GM06990 (cell line): ENCODE measurements around the gene MPP4.

ENCODE experiments used
- DNase-seq: peaks from one replicate; pipeline ENCODE4 v3.0.0-alpha.2; 2011; ENCODE audit not compliant: insufficient read length; ENCODE audit errors: extremely low read depth
- H3K27me3 ChIP-seq: replicated peaks from 2 replicates; pipeline ENCODE4 v1.6.0; 2011; ENCODE audit warnings: low read length; ENCODE audit not compliant: control insufficient read depth, insufficient read depth
- H3K36me3 ChIP-seq: 2 replicates; pipeline ENCODE4 v1.5.1; 2011; ENCODE audit warnings: low read length; ENCODE audit not compliant: control insufficient read depth, insufficient read depth
- H3K4me3 ChIP-seq: replicated peaks from 2 replicates; pipeline ENCODE4 v1.5.1; 2011; ENCODE audit warnings: low read depth, mild to moderate bottlenecking, control low read depth, low read length
- CTCF ChIP-seq: IDR thresholded peaks from 2 replicates; pipeline ENCODE4 v1.5.1; 2011; ENCODE audit warnings: low read length, control low read depth, mild to moderate bottlenecking, inconsistent platforms; ENCODE audit not compliant: insufficient read depth, poor library complexity, severe bottlenecking

MPP4 gene

DNA sequence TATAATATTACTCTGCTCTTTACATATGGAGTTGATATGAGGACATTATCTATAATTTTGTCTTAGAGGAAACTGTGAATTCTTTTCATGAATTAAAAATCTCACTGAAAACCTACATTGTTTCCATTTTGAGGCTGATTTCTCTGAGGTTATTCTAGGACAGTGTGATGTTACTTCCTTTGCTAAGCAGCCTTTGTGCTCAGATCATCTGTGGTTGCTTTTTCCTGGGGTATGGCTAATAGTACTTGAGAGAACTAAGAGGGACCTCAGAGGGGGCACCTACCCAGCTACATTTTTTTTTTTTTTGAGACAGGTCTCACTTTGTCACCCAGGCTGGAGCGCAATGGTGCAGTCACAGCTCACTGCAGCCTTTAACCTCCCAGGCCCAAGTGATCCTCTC is 8.7 kb upstream of the MPP4 start:
- DNase-seq: no peak
- no peak for TF ChIP-seq CTCF
- Histone ChIP-seq H3K27me3 (no peaks in the 10 kb centered on the region), H3K4me3 (no peak overlapping the region), H3K36me3 (no peaks in the 10 kb centered on the region)

DNA sequence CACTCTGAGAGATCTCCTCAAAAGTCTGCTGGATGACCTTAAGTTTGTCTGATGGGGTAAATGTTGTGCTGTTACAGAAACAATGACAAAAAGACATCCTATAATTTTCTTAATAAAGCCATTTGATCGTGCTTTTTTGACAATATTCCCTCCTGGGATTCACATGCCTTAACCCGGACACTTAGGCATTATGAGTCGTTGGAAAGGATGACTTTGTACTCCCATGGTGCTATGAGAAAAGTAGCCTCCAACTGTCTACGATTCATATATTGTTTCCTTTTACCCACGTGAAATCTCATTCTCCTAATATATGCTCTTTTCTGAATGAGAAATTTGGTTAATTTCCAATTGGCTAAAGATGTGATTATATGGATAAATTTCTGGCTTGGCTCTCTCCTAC is 6.1 kb upstream of the MPP4 start:
- H3K4me3 ChIP-seq: no peak overlapping the region
- TF ChIP-seq CTCF: no peak
- no peak for DNase-seq
- H3K27me3 ChIP-seq: no peaks in the 10 kb centered on the region
- no peaks in the 10 kb centered on the region for H3K36me3 ChIP-seq

- no peak for TF ChIP-seq CTCF
- no peaks in the 10 kb centered on the region for H3K36me3 ChIP-seq
- DNase-seq: no peak
- no peaks in the 10 kb centered on the region for H3K27me3 ChIP-seq
- no peak overlapping the region for H3K4me3 ChIP-seq
Measured at GRCh38 chr2:201701646-201702045, 3.2 kb upstream of the MPP4 start.

GRCh38 chr2:201699416-201699815 is 972 bp upstream of the MPP4 start:
- no peaks in the 10 kb centered on the region for H3K36me3 ChIP-seq
- TF ChIP-seq CTCF: no peak
- H3K4me3 ChIP-seq: no peak overlapping the region
- no peaks in the 10 kb centered on the region for H3K27me3 ChIP-seq
- DNase-seq: no peak

GRCh38 chr2:201697899-201698298 is 545 bp downstream of the MPP4 start:
- Histone ChIP-seq H3K36me3 (no peaks in the 10 kb centered on the region), H3K27me3 (no peaks in the 10 kb centered on the region), H3K4me3 (no peak overlapping the region)
- DNase-seq: no peak
- no peak for TF ChIP-seq CTCF

DNA sequence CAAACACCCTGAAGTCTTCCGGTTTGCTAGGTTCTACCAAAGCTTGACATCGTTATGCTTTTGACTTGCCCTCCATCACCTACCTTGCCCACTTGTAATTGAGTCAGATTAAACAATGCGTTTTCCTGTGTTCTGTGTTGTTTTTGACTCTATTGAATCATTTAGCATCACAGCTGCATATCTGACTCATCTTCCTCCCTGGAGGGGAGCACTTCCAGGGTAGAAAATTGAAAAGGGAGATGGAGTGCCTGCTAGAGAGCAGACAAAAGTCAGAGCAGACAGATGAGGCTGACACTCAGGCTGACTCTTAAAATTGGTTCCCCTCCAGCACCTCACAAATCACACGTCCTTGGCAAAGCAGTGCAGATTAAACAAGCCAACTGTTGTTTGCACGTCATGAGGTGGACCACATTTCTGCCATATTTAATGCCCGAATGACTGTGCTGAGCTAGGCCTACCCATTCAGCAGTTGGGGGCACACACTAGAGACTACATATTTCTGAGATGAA is 2.2 kb downstream of the MPP4 start:
- no peak for DNase-seq

More for the DNA sequence above, 2.2 kb downstream of the MPP4 start:
- no peaks in the 10 kb centered on the region for H3K36me3 ChIP-seq
- no peaks in the 10 kb centered on the region for H3K27me3 ChIP-seq
- H3K4me3 ChIP-seq: no peak overlapping the region
- TF ChIP-seq CTCF: no peak
